OCI-LY7 (cell line): ENCODE results near the gene MT4. TPM values are rescaled to one million over a fixed set of nuclear protein-coding genes. Genes with fewer than 3 reads are reported as not detected.
A peak's percentile ranks its signal among the peaks of the same experiment; 100 is the strongest.

Experiments
- BruUV-seq: library from RNA; stranded (reverse); fragments of 400-500 nt; replicated peaks from 2 replicates; lab custom pipeline; 2021; lab: Mats Ljungman, UMichigan
- CTCF ChIA-PET: fragments of 300-600 bp; sonication (Branson Sonifier 250); formaldehyde crosslinking; loops from one replicate; lab custom pipeline; 2022; ENCODE audit warnings: antibody characterized with exemption; ENCODE audit not compliant: unreplicated experiment; lab: Charles Lee
- POLR2A ChIA-PET: fragments of 300-600 bp; sonication (Branson Sonifier 250); formaldehyde crosslinking; loops from one replicate; lab custom pipeline; 2022; ENCODE audit warnings: antibody characterized with exemption; lab: Charles Lee
- DNase-seq: peaks from one replicate; pipeline ENCODE4 v3.0.0-alpha.2; 2015; ENCODE audit warnings: low spot score
- H2AFZ ChIP-seq: fragments of 200-600 bp; sonication (generic), shearing (Covaris generic); 2 replicates; pipeline ENCODE4 v1.6.1; 2014; ENCODE audit warnings: mild to moderate bottlenecking, antibody characterized with exemption, low read length, moderate library complexity
- H3K27ac ChIP-seq: fragments of 200-600 bp; sonication (generic); 2 replicates; pipeline ENCODE4 v1.5.1; 2014; ENCODE audit warnings: mixed run types, low read depth, mild to moderate bottlenecking, moderate library complexity, low read length, inconsistent platforms; ENCODE audit not compliant: poor library complexity, severe bottlenecking
- H3K36me3 ChIP-seq: fragments of 200-600 bp; sonication (generic); 2 replicates; pipeline ENCODE4 v1.6.1; 2014; ENCODE audit warnings: mild to moderate bottlenecking, antibody characterized with exemption, low read length, moderate library complexity, mixed read lengths; ENCODE audit not compliant: insufficient read depth
- H3K4me1 ChIP-seq: fragments of 200-600 bp; sonication (generic); 2 replicates; pipeline ENCODE4 v1.5.1; 2014; ENCODE audit warnings: mild to moderate bottlenecking, low read length; ENCODE audit not compliant: insufficient read depth, poor library complexity, severe bottlenecking
- H3K4me2 ChIP-seq: fragments of 200-600 bp; sonication (generic); 2 replicates; pipeline ENCODE4 v1.6.1; 2014; ENCODE audit warnings: mild to moderate bottlenecking, low read length
- H3K4me3 ChIP-seq: fragments of 200-600 bp; sonication (generic); 2 replicates; pipeline ENCODE4 v1.5.1; 2014; ENCODE audit warnings: mild to moderate bottlenecking, low read depth, low read length; ENCODE audit not compliant: poor library complexity, severe bottlenecking
- H3K79me2 ChIP-seq: fragments of 200-600 bp; sonication (generic); 2 replicates; pipeline ENCODE4 v1.6.1; 2016; ENCODE audit warnings: low read depth, mild to moderate bottlenecking, low read length, moderate library complexity, mixed read lengths; ENCODE audit not compliant: insufficient read depth
- H3K9me2 ChIP-seq: fragments of 200-600 bp; sonication (generic); 2 replicates; pipeline ENCODE4 v1.6.1; 2016; ENCODE audit warnings: mild to moderate bottlenecking, low read length, mixed read lengths; ENCODE audit not compliant: insufficient read depth
- H3K9me3 ChIP-seq: fragments of 200-600 bp; sonication (generic); 2 replicates; pipeline ENCODE4 v1.6.1; 2014; ENCODE audit warnings: mild to moderate bottlenecking, mixed run types, low read length, mixed read lengths
- H4K20me1 ChIP-seq: fragments of 200-600 bp; sonication (generic); 2 replicates; pipeline ENCODE4 v1.6.1; 2014; ENCODE audit warnings: mild to moderate bottlenecking, antibody characterized with exemption, low read length, moderate library complexity, mixed read lengths; ENCODE audit not compliant: insufficient read depth
- EZH2phosphoT487 ChIP-seq: fragments of 200-600 bp; sonication (generic); IDR thresholded peaks from 2 replicates; pipeline ENCODE4 v1.6.1; 2018; ENCODE audit warnings: low read depth, borderline replicate concordance, mild to moderate bottlenecking, mixed run types, antibody characterized with exemption, low read length, moderate library complexity, mixed read lengths
- intact Hi-C: fragments of 100-400 bp; cut with micrococcal nuclease; formaldehyde crosslinking; loops from one replicate; pipeline ENCODE4 v1.10.0; 2022; ENCODE audit not compliant: unreplicated experiment
- total RNA-seq, 2 experiments: library from RNA; depleted of rRNA in 1 of 2; stranded (reverse); fragments of >200 nt in 1 of 2; shearing (Covaris generic) in 1 of 2; gene quantifications; 2 replicates each; pipeline ENCODE4 v1.2.3, GENCODE V29; 2014 to 2022
- TF ChIP-seq, protein P1 (sequence below): fragments of 200-600 bp; sonication (generic); conservative IDR thresholded peaks from 2 replicates; pipeline ENCODE4 v1.5.1; 2014; ENCODE audit warnings: mild to moderate bottlenecking, antibody characterized with exemption, low read length, moderate library complexity, mixed read lengths

Gene MT4
- total RNA-seq, 2 experiments from 2014 or later: not detected

DNA sequence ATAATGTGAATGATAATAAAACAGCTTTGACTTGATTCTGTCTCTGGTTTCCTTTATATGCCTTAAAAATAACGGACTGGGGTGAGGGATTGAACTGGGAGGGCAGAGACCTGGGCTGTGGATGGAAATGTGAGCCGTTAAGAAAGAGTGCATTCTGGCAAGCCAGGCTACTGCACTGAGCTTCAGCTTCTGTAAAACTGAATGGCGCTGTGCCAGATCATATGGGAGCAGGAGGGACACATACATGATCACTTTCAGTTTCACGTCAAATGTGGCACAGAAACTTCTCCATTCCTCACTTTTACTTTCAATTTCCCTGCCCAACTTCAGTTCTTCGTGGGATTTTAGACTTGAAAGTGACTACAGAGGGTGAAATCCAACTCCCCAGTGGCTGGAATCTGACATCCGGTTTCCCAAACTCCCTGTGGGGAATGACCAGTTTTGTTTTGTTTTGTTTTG lies 44.6 kb downstream of the MT4 start:
- POLR2A ChIA-PET: no interaction called here
- H3K36me3 ChIP-seq: no peaks in the 10 kb centered on the region
- DNase-seq: peak; percentile 80
- TF ChIP-seq EZH2phosphoT487: no peak
- peak overlapping the region; percentile 81; the same call in 1 of the 2 replicates for H2AFZ ChIP-seq
- H3K9me3 ChIP-seq: no peaks in the 10 kb centered on the region
- CTCF ChIA-PET: no interaction called here
- peaks cover 52% of the 10 kb centered on the region for H3K4me1 ChIP-seq
- no peaks in the 10 kb centered on the region for H3K79me2 ChIP-seq
- peak overlapping the region; percentile 66 for H3K4me3 ChIP-seq
- BruUV-seq: no TSS peak
- intact Hi-C loops: no loop called here
- H4K20me1 ChIP-seq: no peaks in the 10 kb centered on the region
- H3K4me2 ChIP-seq: peak overlapping the region; percentile 78
- H3K9me2 ChIP-seq: no peaks in the 10 kb centered on the region
- H3K27ac ChIP-seq: peak overlapping the region; percentile 5

GRCh38 chr16:56610017-56610608 lies 45.2 kb downstream of the MT4 start:
- TF ChIP-seq, protein P1, sequence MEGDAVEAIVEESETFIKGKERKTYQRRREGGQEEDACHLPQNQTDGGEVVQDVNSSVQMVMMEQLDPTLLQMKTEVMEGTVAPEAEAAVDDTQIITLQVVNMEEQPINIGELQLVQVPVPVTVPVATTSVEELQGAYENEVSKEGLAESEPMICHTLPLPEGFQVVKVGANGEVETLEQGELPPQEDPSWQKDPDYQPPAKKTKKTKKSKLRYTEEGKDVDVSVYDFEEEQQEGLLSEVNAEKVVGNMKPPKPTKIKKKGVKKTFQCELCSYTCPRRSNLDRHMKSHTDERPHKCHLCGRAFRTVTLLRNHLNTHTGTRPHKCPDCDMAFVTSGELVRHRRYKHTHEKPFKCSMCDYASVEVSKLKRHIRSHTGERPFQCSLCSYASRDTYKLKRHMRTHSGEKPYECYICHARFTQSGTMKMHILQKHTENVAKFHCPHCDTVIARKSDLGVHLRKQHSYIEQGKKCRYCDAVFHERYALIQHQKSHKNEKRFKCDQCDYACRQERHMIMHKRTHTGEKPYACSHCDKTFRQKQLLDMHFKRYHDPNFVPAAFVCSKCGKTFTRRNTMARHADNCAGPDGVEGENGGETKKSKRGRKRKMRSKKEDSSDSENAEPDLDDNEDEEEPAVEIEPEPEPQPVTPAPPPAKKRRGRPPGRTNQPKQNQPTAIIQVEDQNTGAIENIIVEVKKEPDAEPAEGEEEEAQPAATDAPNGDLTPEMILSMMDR: peak; percentile 40; the same call in 1 of the 2 replicates
- TF ChIP-seq EZH2phosphoT487: no peak
- Histone ChIP-seq H3K79me2 (no peaks in the 10 kb centered on the region), H3K9me3 (no peaks in the 10 kb centered on the region), H3K9me2 (no peaks in the 10 kb centered on the region), H3K27ac (peak overlapping the region; percentile 5), H4K20me1 (no peaks in the 10 kb centered on the region), H2AFZ (peak overlapping the region; percentile 81; the same call in 1 of the 2 replicates), H3K4me3 (peak overlapping the region; percentile 66), H3K4me1 (peaks cover 52% of the 10 kb centered on the region), H3K36me3 (no peaks in the 10 kb centered on the region), H3K4me2 (peak overlapping the region; percentile 78)
- no TSS peak for BruUV-seq
- ChIA-PET CTCF (interaction anchor here (0.9 kb wide), 1 partner anchor 92 kb away, joined by 3 read pairs; no protein-coding TSS in a partner anchor), POLR2A (interaction anchor here (1.0 kb wide), 2 partner anchors 14 to 161 kb away, joined by 3 to 11 read pairs; no protein-coding TSS in a partner anchor)
- DNase-seq: peak; percentile 32
- intact Hi-C loops: no loop called here

DNA sequence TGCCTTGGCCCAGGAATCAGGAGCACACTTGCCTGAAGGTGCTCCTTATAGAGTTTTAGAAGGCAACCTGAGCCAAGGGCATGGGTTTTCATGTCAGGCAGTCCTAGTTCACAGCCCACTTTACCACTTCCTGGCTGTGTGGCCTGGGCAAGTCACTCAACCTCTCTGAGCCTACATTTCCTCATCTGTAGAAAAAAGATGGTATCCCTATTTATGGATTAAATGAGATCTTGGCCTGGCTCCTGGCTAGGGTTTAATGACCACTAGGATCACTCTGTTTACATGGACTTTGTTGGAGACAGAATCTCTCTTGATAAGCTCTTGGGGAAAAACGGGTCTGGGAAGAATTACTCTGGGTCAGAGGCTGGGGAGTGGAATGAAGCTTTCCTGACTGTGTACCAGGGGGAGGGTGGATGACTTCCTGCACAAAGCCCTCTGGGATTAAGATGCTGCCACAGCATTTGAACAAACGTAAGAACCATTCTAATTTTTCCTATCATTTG lies 45.8 kb downstream of the MT4 start:
- Histone ChIP-seq H4K20me1 (no peaks in the 10 kb centered on the region), H2AFZ (peak overlapping the region; percentile 81; the same call in 1 of the 2 replicates), H3K9me2 (no peaks in the 10 kb centered on the region), H3K27ac (no peak overlapping the region), H3K4me1 (peaks cover 47% of the 10 kb centered on the region), H3K9me3 (no peaks in the 10 kb centered on the region), H3K4me3 (no peak overlapping the region), H3K4me2 (peak overlapping the region; percentile 78), H3K79me2 (no peaks in the 10 kb centered on the region), H3K36me3 (no peaks in the 10 kb centered on the region)
- no TSS peak for BruUV-seq
- TF ChIP-seq, protein P1: no peak
- no peak for TF ChIP-seq EZH2phosphoT487
- intact Hi-C loops: no loop called here
- DNase-seq: no peak
- POLR2A ChIA-PET: interaction anchor here (0.8 to 1.0 kb wide), 3 partner anchors 13 to 162 kb away, joined by 3 to 11 read pairs (median 3); no protein-coding TSS in a partner anchor
- CTCF ChIA-PET: interaction anchor here (0.9 kb wide), 1 partner anchor 91 kb away, joined by 3 read pairs; no protein-coding TSS in a partner anchor
